GM18873 (cell line): ENCODE results near the gene PDE11A.
"Not testable (repeated sequence)": the region's sequence is repeated elsewhere in the genome, so short reads cannot be mapped to it uniquely, and the experiment has no call there.

Experiments used
- ATAC-seq: cut with Tn5 transposase; IDR thresholded peaks from one replicate; pipeline ENCODE4 v1.9.1; 2021; ENCODE audit warnings: mild to moderate bottlenecking, moderate library complexity, moderate number of reproducible peaks; ENCODE audit not compliant: unreplicated experiment, low FRiP score

Gene PDE11A

DNA sequence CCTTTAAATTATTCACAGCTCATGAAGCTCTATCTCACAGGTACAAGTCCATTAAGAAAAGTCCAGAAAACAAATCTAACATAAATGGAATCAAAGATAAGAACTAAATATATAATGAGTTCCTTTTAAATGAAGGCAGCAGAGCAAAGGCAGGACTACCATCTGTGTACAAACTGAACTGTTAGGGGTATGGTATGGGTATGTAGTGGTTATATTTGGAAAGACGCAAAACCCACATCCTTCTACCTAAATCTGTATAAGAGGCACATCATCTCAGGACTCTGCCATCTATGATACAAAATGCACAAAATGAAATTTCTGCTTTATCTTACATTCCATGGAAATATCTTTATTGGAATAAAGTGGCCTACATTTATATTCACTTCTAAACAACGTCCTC, 59.9 kb downstream of the PDE11A start:
- ATAC-seq = no peak

DNA sequence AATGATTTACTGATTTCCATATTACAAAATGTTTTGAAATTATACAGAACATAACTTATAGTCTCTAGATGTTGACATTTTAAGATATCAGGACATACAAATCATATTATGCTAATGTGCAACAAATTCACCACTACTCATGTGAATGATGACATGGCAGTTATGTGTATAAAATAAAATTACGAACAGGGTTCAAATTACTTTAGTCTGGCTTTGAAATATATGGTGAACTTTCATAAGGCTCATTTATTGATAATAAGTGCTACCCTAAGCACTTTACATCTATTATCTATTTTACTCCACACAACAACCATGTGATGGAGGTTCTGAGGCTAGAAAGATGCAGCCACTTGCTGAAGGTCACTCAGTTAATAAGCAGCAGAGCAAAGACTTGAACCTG, 62.8 kb downstream of the PDE11A start:
- ATAC-seq = no peak

DNA sequence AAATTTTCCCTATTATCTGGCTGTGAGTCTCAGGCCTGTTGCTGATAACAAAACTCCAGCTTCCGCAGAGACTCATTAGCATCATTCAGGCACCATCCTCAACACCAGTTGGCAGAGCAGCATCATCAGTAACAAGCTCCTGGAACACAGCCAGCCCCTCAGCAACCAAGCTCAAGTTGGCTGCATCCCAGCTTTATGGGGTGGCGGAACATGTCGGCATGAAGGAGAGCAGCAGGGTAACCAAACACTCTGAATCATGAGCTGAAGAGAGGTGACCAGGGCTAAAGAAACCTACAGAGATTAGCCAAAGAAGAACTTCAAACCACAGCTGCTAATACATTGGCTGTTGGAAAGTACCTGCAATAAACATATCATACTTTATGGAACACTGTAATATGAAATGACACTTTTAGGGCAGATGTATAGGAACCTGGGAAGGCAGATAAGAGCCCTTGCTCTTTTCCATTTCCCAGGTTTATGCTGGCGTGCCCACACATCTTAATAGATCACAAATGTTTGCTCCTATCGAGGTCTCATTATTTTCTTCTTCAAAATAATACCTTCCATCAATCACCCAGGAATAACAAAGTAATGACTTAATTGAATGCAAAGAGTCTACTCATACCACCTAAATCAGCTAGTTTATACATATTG, 63.8 kb downstream of the PDE11A start:
- no peak for ATAC-seq

DNA sequence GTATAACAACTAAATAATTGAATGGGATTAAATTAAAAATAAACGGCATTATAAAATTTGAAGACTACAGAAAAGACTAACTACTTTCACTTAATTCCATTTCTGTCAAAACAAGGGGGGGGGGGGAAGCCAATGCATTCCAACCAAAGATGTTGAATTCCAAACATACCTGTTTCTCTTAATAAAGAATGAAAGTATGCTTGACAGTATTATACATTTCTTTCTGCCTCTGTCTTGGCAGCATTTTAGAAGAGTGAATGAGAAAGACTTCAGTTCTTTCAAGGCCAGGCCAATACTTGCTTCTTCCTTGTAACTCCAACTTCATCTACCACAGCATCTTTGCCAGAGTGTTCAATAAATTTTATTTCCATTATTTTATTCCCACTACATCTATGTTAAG, 65.9 kb downstream of the PDE11A start:
- ATAC-seq = no peak

DNA sequence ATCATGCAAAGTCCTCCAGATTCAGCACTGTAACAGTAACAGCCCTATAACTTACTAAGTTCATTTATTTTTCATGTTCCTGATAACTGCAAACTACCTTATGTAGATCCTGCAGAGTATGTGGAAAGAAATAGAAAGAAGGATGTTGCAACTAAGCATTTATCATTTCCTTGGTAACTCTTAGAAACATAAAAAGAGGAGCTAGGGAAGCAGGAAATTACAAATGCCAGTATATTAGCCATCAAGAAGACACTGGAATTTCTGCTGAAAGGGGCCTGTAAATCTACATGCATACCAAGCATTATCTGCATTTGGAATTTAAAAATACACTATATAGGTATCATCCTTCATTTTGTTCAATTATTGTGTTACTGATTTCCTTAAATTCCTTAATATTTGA, 66.8 kb downstream of the PDE11A start:
- ATAC-seq = no peak

DNA sequence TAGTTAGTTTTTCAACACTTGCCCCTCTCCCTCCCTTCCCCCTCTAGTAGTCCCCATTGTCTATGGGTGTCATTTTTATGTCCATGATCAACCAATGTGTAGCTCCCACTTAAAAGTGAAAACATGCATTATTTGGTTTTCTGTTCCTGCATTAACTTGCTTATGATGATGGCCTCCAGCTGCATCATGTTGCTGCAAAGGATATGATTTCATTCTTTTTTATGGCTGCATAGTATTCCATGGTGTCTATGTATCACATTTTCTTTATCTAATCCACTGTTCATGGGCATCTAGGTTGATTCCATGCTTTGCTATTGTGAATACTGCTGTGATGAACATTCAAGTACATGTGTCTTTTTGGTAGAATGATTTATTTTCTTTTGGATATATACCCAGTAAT, 70.5 kb downstream of the PDE11A start:
- no peak for ATAC-seq

DNA sequence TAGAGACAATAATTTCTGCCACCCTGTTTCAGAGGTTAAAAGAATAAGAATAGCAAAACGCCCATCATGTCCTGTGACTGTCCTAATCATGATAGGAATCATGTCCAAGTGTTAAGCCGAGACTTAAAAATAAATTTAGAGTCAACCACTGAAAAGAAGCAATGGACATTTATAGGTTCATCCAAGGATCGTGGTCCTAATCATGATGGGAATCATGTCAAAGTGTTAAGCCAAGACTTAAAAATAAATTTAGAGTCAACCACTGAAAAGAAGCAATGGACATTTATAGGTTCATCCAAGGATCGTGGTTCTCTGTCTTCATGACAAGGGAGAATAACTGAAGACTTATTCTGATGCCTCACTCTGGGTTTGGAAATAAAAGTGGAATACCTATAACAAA, 73.6 kb downstream of the PDE11A start:
- ATAC-seq = no peak

DNA sequence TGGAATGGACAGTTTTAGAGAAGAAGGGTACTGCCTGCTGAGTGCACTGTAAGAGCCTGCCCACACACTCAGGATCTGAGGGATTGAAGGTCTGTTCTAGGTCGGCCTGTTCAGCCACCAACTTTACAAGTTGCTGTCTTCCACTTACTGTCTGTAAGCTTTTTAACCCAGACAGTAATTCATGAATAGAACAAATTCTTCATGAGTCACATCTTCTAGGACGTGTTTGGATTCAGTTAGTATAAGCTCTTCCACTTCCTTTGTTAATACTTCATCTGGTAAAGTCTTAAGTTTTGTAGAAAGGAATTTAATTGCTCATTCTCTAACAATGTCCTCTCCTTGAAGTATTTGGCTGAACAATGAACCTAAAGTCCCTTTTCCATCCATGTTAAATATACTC, 74.6 kb downstream of the PDE11A start:
- ATAC-seq = no peak

DNA sequence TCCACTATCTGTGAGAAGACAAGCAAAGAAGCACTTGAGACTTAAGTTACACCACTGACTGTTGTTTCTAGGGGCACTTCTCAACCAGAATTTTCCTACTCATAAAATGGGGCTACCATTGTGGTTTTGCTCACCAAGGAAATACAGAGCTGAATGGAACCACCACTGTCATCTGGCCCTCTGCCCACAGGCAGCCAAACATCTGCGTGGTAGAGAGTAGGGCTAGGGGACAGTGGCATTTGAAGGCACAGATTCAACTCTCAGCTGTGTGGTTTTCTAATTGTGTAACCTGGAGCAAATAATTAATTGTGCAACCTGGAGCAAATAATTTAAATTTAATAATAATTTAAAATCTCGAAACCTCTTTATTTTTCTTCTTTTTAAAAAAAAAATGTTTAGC, 79.6 kb downstream of the PDE11A start:
- ATAC-seq = no peak

DNA sequence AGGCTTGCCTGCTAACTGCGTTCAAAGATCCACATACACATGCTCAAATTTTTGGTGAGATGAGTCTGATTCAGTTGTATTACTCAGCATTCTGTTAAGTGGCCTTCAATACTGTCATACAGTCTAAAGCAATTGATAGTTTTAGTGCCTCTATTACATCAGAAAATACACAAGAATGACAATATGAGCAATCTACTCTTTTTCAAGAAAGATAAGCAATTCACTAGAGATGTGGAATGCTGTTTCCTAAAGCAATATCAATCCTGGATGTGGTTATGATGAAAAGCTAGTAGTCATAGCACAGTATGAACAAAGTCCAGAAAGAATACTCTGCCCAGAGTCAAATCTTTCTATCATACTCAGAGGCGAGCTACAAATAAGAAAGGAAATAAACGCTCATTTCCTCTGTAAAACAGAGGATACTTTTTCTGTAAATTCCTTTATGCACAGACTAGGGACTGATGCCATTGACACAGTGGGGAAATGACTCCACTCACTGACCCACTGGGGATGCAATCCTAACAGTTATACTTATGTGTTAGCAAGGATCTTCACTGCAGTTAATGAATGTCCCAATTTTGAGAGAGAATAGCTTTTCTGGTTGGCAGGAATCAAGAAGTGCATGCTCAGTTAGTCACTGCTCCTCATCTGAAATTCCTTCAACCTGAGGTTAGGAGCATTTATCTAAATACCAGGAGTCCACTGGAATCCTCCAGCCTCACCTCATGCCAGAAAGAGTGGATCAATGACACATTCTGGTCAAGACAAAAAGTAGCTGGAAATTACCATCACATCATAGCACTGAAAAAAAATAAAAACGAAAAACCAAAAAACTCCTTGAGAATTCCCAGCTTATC, 83.3 kb downstream of the PDE11A start:
- ATAC-seq = no peak

DNA sequence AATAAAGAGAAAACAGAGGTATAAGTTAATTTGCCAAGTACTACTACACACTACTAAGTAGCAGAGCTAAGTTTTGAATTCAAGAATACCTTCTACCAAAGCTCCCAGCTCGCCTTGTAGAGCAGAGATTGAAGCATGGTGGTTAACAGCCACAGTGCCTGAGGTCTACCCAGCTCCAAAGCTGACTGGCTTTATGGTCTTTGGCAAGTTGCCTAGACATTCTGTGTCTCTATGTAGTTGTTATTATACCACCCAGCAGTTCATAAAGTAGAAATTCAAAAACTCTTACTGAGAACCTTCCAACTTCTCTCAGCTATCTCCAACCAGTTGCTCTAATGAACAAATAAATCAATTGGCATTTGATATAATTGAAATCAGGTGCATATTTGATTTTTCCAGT, 87.8 kb downstream of the PDE11A start:
- no peak for ATAC-seq

DNA sequence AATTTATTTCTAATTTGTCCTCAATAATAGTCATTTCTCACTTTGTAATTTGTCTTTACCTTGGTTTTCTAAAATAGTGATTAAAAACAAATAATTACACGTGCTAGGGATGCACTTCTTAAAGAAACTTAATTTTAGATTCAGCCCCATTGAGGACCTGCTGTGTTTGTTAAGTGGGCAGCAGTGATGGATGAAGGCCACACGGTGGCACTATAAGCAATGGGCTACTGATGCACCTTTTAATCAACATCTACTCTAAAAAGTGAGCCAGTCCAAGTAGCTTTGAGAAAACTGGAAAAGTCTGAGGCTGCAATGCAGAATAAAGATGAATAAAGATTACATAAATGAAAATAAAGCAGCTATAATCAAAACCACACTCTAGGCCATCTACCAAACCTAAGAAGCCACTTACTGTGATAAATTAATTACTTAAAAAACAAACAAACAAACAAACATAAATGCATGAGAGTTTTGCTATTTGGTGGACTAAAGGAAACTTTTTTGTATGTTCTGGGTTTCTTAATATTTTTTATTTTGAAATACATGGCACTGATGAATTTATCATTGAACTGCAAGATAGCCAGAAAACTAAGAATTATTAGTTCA, 89.3 kb downstream of the PDE11A start:
- peak; percentile 59 for ATAC-seq

DNA sequence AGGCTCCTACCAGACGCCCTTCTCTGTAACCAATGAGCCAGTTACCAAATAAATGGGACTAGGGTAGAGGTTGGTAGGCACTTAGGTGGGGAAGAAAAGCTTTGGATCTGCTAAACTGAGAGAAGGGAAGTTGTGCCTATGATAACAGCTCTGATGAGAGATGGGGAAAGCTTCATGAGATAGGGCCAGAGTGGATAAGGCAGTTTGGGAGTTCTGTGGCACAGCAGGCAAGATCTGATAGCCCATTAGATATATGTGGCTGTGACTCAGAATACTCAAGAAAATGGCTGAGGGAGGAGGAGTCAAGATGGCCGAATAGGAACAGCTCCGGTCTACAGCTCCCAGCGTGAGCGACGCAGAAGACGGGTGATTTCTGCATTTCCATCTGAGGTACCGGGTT, 99.8 kb downstream of the PDE11A start:
- no peak for ATAC-seq

DNA sequence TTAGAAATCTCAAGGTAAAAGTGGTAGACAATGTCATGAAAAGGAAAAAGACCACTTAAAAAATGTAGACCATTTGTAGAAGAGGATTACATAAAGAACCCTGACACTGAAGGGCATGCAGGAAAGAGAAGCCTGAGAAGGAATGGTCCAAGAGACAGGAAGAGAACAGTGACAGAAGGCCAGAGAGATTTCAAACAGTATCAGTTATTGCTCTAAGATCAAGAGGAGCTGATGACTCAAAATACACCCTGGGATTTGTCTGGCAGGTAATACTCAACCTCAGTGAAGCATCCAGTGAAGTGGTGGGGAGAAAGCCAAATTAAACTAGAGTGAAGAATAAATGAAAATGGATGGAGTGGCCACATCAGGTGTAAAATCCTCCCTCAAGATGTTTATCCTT, 100.5 kb downstream of the PDE11A start:
- ATAC-seq = no peak

DNA sequence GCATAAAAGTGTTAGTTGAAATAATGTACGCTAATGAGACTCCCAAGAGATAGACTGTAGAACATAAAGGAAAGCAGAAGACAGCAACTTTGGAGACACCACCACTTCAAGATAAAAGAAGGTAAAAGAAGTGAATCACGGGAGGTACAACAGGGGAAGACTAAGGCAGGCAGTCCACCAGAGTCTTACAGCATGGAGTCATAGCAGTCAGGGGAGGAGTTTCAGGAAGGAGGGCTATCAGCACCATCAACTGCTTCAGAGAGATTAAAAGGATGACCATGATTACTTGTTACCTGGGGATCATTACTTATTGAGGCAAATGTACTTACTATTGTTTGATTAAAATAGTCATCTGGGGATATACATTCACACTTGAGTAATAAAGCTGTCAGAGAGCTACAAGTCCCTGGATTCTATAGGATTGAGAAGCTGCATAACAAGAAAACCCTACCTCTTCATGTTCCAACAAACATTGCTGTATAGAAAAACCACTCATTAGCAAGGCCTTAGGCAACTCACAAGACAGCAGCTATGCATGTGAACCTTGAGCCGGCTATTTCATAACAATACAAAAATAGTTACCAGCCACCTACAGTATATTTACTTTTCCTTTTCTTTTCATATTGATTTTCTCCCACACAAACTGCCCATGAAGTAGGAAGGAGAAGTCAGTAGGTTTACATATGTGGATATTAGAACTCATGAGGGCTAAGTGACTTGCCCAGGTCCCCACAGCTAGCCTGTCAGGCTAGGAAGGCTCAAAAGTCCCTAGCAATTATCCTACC, 101.7 kb downstream of the PDE11A start:
- ATAC-seq = no peak

DNA sequence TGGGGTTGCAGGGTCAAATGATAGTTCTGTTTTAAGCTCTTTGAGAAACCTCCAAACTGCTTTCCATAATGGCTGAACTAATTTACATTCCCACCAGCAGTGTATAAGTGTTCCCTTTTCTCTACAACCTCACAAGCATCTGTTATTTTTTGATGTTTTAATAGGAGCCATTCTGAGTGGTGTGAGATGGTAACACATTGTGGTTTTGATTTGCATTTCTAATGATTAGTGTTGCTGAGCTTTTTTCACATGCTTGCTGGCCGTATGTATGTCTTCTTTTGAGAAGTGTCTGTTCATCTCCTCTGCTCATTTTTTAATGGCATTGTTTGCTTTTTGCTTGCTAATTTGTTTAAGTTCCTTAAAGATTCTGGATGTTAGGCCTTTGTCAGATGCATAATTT, 107.7 kb downstream of the PDE11A start:
- ATAC-seq = no peak

DNA sequence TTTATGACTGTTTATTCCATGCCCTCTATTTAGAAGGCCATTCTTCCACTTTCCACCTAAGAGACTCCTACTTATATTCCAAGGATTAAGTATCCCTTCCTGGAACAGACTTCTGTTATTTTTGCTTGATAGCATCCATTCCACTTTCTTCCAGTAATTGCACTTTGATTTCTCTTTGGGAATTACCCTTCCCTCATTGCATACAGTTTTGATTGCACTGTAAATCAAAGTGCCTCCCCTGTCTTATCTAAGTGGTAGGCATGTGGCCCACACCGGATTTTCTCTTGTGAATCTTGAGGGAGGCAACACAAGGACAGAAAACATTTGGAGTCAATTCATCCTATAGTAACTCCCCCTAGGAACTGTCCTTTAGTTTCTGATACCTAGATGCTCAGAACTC, 120.4 kb downstream of the PDE11A start:
- ATAC-seq = no peak

DNA sequence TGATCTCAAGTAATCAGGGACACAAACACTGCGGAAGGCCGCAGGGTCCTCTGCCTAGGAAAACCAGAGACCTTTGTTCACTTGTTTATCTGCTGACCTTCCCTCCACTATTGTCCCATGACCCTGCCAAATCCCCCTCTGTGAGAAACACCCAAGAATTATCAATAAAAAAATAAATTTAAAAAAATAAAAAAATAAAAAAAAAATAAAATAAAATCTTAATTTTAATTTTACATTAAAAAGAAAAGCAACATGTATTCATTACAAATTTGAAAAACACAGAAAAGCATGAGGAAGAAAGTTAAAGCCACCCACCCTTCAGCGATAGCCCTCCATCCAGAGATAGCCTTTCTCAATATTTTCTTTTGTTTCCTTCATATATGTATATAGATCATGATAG, 125.0 kb downstream of the PDE11A start:
- ATAC-seq = not testable (repeated sequence)

DNA sequence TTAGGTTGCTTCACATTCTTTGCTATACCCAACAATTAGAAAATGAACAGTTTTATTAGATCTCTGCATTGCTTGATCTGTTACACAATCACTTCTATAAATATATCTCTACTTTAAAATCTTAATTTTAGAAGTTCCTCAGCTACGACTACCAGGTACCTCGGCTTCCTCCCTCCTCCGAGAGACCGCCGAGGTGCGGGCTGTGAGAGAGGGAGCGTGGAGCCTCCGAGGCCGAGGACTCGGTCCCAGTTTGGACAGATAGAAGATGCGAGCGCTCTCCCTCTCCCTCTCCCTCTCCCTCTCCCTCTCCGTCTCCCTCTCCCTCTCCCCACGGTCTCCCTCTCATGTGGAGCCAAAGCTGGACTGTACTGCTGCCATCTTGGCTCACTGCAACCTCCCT, 128.0 kb downstream of the PDE11A start:
- not testable (repeated sequence) for ATAC-seq

DNA sequence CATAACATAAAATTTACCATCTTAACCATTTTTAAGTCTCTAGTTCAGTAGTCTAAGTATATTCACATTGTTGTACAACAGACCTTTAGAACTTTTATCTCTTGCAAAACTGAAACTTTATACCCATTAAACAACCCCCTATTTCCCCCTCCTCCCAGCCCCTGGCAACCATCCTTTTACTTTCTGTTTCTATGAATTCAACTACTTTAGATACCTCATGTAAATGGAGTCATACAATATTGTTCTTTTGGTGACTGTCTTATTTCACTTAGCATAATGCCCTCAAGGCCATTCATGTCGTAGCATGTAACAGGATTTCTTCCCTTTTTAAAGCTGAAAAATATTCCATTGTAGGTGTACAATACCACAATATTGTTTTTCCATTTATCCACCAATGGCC, 129.8 kb downstream of the PDE11A start:
- ATAC-seq = no peak

DNA sequence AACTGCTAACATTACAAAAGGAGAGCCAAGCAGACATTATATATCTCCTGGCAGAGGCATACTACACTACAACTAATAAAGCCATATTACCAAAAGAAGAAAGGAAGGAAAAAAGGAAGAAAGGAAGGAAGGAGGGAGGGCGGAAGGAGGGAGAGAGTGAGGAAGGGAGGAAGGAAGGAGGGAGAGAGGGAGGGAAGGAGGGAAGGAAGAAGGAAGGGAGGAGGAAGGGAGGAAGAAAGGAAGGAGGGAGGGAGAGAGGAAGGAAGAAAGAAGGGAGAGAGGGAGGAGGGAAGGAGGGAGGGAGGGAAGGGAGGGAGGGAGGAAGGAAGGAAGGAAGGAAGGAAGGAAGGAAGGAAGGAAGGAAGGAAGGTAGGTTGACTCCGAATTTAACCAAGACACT, 133.4 kb downstream of the PDE11A start:
- no peak for ATAC-seq
